Gastrocnemius medialis (tissue), 4 donors: ENCODE data around the gene KRTAP9-7. TPM values are rescaled to one million over a fixed set of nuclear protein-coding genes. Genes with fewer than 3 reads are reported as not detected.
A peak's percentile ranks its signal among the peaks of the same experiment; 100 is the strongest.

Experiments
- ATAC-seq, 2 donors: fragments of 150-250 bp; one replicate each; pipeline ENCODE4 v1.9.1; 2016
- DNase-seq, 2 donors: peaks; one replicate each; pipeline ENCODE4 v3.0.0-alpha.2; 2019
- H3K27ac ChIP-seq, 4 donors: fragments of 200-600 bp; sonication (generic); 1 replicate in 1 of 4; 2 replicates in 3 of 4; pipeline ENCODE4 v1.5.1; 2016 to 2018; ENCODE audit warnings: mild to moderate bottlenecking in 2 of 4, moderate library complexity in 1 of 4
- H3K27me3 ChIP-seq, 3 donors: fragments of 200-600 bp; sonication (generic) in 2 of 3; 1 replicate in 1 of 3; 2 replicates in 2 of 3; pipeline versions ENCODE4 v1.5.1 to v1.6.0; 2016 to 2019; ENCODE audit warnings: mild to moderate bottlenecking in 1 of 3, moderate library complexity in 1 of 3
- H3K36me3 ChIP-seq, 2 donors: fragments of 200-600 bp; sonication (generic) in 1 of 2; one replicate each; pipeline ENCODE4 v1.5.1; 2017 to 2018
- H3K4me1 ChIP-seq, 2 donors: fragments of 200-600 bp; sonication (generic) in 1 of 2; one replicate each; pipeline ENCODE4 v1.5.1; 2016 to 2017; ENCODE audit warnings: mild to moderate bottlenecking in 2 of 2
- H3K4me3 ChIP-seq, 4 donors: fragments of 200-600 bp; sonication (generic) in 3 of 4; 1 replicate in 1 of 4; 2 replicates in 3 of 4; pipeline ENCODE4 v1.5.1; 2016 to 2019; ENCODE audit warnings: mild to moderate bottlenecking in 2 of 4
- H3K9me3 ChIP-seq, 3 donors: fragments of 200-600 bp; sonication (generic) in 2 of 3; 1 replicate in 1 of 3; 2 replicates in 2 of 3; pipeline ENCODE4 v1.5.1; 2016 to 2019
- CTCF ChIP-seq, 5 experiments: fragments of 450-650 bp in 3 of 5; fragments of 200-600 bp in 2 of 5; sonication (generic) in 2 of 5; IDR thresholded peaks in 4 of 5; conservative IDR thresholded peaks in 1 of 5; 1 replicate in 4 of 5; 2 replicates in 1 of 5; pipeline ENCODE4 v1.5.1; 2016 to 2019; ENCODE audit warnings: antibody characterized with exemption in 5 of 5, mild to moderate bottlenecking in 3 of 5, moderate library complexity in 3 of 5
- POLR2A ChIP-seq, 2 donors: fragments of 450-650 bp; IDR thresholded peaks; one replicate each; pipeline ENCODE4 v1.6.1; 2017; ENCODE audit warnings: antibody characterized with exemption in 2 of 2, mild to moderate bottlenecking in 2 of 2, moderate library complexity in 2 of 2
- in situ Hi-C, 4 donors: fragments of 200-750 bp; cut with MboI; loops; one replicate each; pipeline versions ENCODE4 v1.15.0 to v1.8.0; 2017; ENCODE audit warnings: low sequenced_read_pairs in 4 of 4
- intact Hi-C: fragments of 100-400 bp; cut with DNase I; formaldehyde crosslinking; loops from one replicate; pipeline ENCODE4 v1.15.1; 2023; ENCODE audit warnings: low total_unique reads
- total RNA-seq, 4 donors: library from RNA; depleted of rRNA; stranded (reverse); fragments of >200 nt; gene quantifications; one replicate each; pipeline versions ENCODE4 v1.1.0 to v1.2.3, GENCODE V29; 2016

The KRTAP9-7 gene
- total RNA-seq, 4 donors from 2014 or later: not detected

- no peak for ATAC-seq
- in situ Hi-C loops: loop anchor here in 3 of 4 donors (10.0 to 25.0 kb wide), 2 partner anchors 410 to 417 kb away; no protein-coding TSS in a partner anchor
- peaks cover 0 to 4% (median 0%) of the 10 kb centered on the region in 3 donors for H3K9me3 ChIP-seq
- H3K27me3 ChIP-seq: peaks cover 0 to 5% (median 0%) of the 10 kb centered on the region in 3 donors
- TF ChIP-seq CTCF (IDR thresholded peaks at IDR 0.05 in 4 of 5, conservative IDR thresholded peaks at IDR 0.05 in 1 of 5): peak in 3 of 5 experiments; percentile 28 to 43 (median 31)
- TF ChIP-seq POLR2A (IDR thresholded peaks at IDR 0.05): no peak
- H3K4me3 ChIP-seq: no peak overlapping the region
- no peak overlapping the region for H3K27ac ChIP-seq
- intact Hi-C loops: loop anchor here (5.0 kb wide), 1 partner anchor 415 kb away; no protein-coding TSS in a partner anchor
- no peaks in the 10 kb centered on the region for H3K36me3 ChIP-seq
- no peaks in the 10 kb centered on the region for H3K4me1 ChIP-seq
- no peak for DNase-seq
Observed at GRCh38 chr17:41322094-41322902, 46.8 kb downstream of the KRTAP9-7 start.

GRCh38 chr17:41322903-41323895 lies 47.7 kb downstream of the KRTAP9-7 start:
- Histone ChIP-seq H3K27me3 (peaks cover 0 to 5% (median 0%) of the 10 kb centered on the region in 3 donors), H3K4me1 (no peaks in the 10 kb centered on the region), H3K36me3 (no peaks in the 10 kb centered on the region), H3K4me3 (no peak overlapping the region), H3K27ac (no peak overlapping the region), H3K9me3 (peaks cover 0 to 4% (median 0%) of the 10 kb centered on the region in 3 donors)
- intact Hi-C loops: loop anchor here (5.0 kb wide), 1 partner anchor 416 kb away; no protein-coding TSS in a partner anchor
- in situ Hi-C loops: loop anchor here in 3 of 4 donors (10.0 to 25.0 kb wide), 2 partner anchors 411 to 418 kb away; no protein-coding TSS in a partner anchor
- DNase-seq: no peak
- TF ChIP-seq POLR2A (IDR thresholded peaks at IDR 0.05) (no peak), CTCF (IDR thresholded peaks at IDR 0.05 in 4 of 5, conservative IDR thresholded peaks at IDR 0.05 in 1 of 5) (no peak)
- ATAC-seq: no peak

DNA sequence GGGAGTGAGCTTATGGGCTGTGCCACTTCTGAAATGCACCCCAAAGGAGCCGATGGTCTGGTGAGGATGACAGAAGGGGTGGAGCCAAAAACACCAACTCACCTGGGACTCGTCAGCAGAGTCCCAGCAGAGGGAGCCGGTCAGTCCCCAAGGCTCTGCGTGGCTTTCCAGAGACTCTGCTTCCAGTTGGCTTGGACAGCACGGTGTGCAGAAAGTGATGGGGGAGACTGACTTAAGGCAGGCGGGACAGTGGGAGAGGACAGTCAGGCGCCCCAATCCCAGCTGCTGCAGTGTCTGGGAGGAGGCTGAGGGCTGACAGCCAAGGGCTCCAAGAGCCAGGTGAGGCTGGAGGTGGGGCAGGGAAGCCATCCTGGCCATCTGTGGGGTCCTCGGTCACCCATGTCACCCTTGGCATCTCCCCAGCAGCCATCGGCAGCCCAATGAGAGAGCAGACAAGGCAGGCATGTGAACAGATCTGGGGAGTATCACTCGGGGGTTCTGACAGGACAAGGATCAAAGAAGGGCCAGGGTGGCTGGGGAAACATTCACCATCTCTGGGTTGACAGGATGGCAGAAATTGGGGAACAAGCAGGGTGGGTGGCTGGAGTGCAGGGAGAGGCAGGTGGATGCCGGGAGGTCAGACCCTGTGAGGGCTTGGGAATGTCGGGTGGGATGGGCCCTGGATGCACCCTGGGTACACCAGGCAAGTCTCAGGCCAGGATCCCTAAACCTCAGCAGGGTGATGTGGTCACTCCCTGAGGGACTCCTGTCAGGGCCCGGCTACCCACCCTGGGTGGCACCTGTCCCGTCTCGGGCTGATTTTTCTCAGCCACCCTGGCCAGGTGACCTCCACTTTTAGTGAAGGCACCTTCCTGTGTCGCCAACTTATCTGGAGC lies 48.9 kb downstream of the KRTAP9-7 start:
- Histone ChIP-seq H3K9me3 (peaks cover 0 to 4% (median 0%) of the 10 kb centered on the region in 3 donors), H3K36me3 (no peaks in the 10 kb centered on the region), H3K4me1 (no peaks in the 10 kb centered on the region), H3K27ac (no peak overlapping the region), H3K27me3 (peaks cover 0 to 3% (median 0%) of the 10 kb centered on the region in 3 donors), H3K4me3 (no peak overlapping the region)
- DNase-seq (no peak), ATAC-seq (no peak)
- in situ Hi-C loops: loop anchor here in 3 of 4 donors (10.0 to 25.0 kb wide), 2 partner anchors 412 to 420 kb away; no protein-coding TSS in a partner anchor
- TF ChIP-seq POLR2A (IDR thresholded peaks at IDR 0.05) (no peak), CTCF (IDR thresholded peaks at IDR 0.05 in 4 of 5, conservative IDR thresholded peaks at IDR 0.05 in 1 of 5) (no peak)
- intact Hi-C loops: loop anchor here (5.0 kb wide), 1 partner anchor 417 kb away; no protein-coding TSS in a partner anchor
